Fibroblast of villous mesenchyme (primary cell): ENCODE results near the gene STYXL1. TPM values are rescaled to one million over a fixed set of nuclear protein-coding genes. Genes with fewer than 3 reads are reported as not detected.
"Not testable (repeated sequence)": the region's sequence is repeated elsewhere in the genome, so short reads cannot be mapped to it uniquely, and the experiment has no call there.

Experiments
- DNase-seq: peaks from one replicate; pipeline ENCODE4 v3.0.0-alpha.2; 2010; ENCODE audit warnings: low read depth
- H3K4me3 ChIP-seq: 2 replicates; pipeline ENCODE4 v1.5.1; 2011; ENCODE audit warnings: low read depth, mild to moderate bottlenecking, low read length
- CTCF ChIP-seq: IDR thresholded peaks from 2 replicates; pipeline ENCODE4 v1.5.1; 2012; ENCODE audit warnings: low read depth, mild to moderate bottlenecking, low read length; ENCODE audit not compliant: insufficient read depth
- total RNA-seq: library from RNA; depleted of rRNA; stranded (reverse); fragments of >200 nt; gene quantifications from 2 replicates; pipeline ENCODE4 v1.2.3, GENCODE V29; 2012

The STYXL1 gene
- total RNA-seq, 1 donor, result 35.4 TPM

- no peak for TF ChIP-seq CTCF
- H3K4me3 ChIP-seq, result no peak overlapping the region
- no peak for DNase-seq
Observed at GRCh38 chr7:76056241-76056640, 8.4 kb upstream of the STYXL1 start.

GRCh38 chr7:76054123-76055120, 6.6 kb upstream of the STYXL1 start:
- peak; percentile 84 for DNase-seq
- no peak for TF ChIP-seq CTCF
- no peak overlapping the region for H3K4me3 ChIP-seq

- no peak for TF ChIP-seq CTCF
- H3K4me3 ChIP-seq, result no peak overlapping the region
- no peak for DNase-seq
Observed at GRCh38 chr7:76053461-76053860, 5.7 kb upstream of the STYXL1 start.

- not testable (repeated sequence) for H3K4me3 ChIP-seq, DNase-seq
Observed at GRCh38 chr7:76052681-76053080, 4.9 kb upstream of the STYXL1 start.

- TF ChIP-seq CTCF, result no peak
- no peak for DNase-seq
- no peak overlapping the region for H3K4me3 ChIP-seq
Observed at GRCh38 chr7:76051840-76052239, 4.0 kb upstream of the STYXL1 start.

GRCh38 chr7:76050545-76050944, 2.7 kb upstream of the STYXL1 start:
- H3K4me3 ChIP-seq, result no peak overlapping the region
- no peak for TF ChIP-seq CTCF
- DNase-seq, result no peak

GRCh38 chr7:76049295-76049694, 1.5 kb upstream of the STYXL1 start:
- no peak for DNase-seq
- peak overlapping the region; percentile 98 for H3K4me3 ChIP-seq
- TF ChIP-seq CTCF, result no peak
